ENCODE measurements around the gene B9D2. TPM values are rescaled to one million over a fixed set of nuclear protein-coding genes. Genes with fewer than 3 reads are reported as not detected.
"Not testable (repeated sequence)": the region's sequence is repeated elsewhere in the genome, so short reads cannot be mapped to it uniquely, and the experiment has no call there.

B9D2 gene
- total RNA-seq, 1 donor from 2014 or later = 1.1 TPM

DNA sequence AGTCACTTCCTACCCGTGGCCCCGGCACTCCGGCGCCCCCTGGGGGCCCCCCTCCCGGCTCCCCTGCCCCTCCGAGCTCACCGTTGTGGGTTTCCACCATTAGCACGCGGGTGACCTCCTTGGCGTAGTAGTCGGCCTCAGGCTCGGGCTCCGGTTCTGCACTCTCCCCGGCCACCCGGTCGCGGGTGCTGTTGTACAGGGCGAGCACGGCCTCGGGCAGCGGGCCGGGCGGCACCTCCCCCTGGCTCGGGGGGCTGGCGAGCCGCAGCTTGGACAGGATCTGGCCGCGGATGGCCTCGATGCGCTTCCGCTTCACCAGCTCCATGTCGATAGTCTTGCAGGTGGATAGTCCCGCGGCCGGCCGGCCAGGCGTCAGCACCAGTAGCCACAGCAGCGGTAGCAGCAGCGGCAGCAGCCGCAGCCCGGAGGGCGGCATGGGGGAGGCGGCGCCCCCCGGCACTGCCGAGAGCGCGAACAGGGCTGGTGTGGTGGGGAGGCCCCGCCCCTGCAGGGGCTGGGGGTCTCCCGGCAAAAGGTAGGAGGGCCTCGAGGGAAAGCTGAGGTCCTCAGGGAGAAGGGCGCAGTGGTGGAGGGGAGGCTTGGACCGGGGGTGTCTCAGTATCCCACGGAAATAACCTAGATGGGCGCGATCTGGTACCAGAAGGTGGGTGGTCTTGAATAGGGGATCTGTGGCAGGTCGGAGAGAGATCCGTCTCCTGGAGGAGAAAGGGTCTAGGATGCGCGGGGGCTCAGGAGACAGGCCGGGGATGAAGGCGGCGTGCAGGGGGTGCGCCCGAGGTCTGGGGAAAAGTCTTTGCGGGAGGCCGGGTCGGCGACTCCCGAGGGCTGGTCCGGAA, 11.1 kb downstream of the B9D2 start:
- Histone ChIP-seq H3K36me3 (ENCODE audit: control insufficient read depth, insufficient read depth, low read length) (peaks cover 1% of the 10 kb centered on the region), H3K27me3 (ENCODE audit: control insufficient read depth, insufficient read depth, low read length) (no peaks in the 10 kb centered on the region), H3K4me3 (ENCODE audit: low read depth, low read length) (peak overlapping the region; percentile 64)
- no peak for FAIRE-seq
- peak; percentile 38 for DNase-seq (ENCODE audit: low read depth)
- TF ChIP-seq, protein P1, sequence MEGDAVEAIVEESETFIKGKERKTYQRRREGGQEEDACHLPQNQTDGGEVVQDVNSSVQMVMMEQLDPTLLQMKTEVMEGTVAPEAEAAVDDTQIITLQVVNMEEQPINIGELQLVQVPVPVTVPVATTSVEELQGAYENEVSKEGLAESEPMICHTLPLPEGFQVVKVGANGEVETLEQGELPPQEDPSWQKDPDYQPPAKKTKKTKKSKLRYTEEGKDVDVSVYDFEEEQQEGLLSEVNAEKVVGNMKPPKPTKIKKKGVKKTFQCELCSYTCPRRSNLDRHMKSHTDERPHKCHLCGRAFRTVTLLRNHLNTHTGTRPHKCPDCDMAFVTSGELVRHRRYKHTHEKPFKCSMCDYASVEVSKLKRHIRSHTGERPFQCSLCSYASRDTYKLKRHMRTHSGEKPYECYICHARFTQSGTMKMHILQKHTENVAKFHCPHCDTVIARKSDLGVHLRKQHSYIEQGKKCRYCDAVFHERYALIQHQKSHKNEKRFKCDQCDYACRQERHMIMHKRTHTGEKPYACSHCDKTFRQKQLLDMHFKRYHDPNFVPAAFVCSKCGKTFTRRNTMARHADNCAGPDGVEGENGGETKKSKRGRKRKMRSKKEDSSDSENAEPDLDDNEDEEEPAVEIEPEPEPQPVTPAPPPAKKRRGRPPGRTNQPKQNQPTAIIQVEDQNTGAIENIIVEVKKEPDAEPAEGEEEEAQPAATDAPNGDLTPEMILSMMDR (IDR thresholded peaks at IDR 0.05; ENCODE audit: insufficient read depth, low read length, severe bottlenecking) = peak; percentile 68

- DNase-seq (ENCODE audit: low read depth) (no peak), FAIRE-seq (no peak)
- no peaks in the 10 kb centered on the region for H3K27me3 ChIP-seq (ENCODE audit: control insufficient read depth, insufficient read depth, low read length)
- peaks cover 1% of the 10 kb centered on the region for H3K36me3 ChIP-seq (ENCODE audit: control insufficient read depth, insufficient read depth, low read length)
- TF ChIP-seq, protein P1 (IDR thresholded peaks at IDR 0.05; ENCODE audit: insufficient read depth, low read length, severe bottlenecking) = no peak
- H3K4me3 ChIP-seq (ENCODE audit: low read depth, low read length) = peak overlapping the region; percentile 64
These were observed 11.7 kb downstream of the B9D2 start for GRCh38 chr19:41352279-41352608.

DNA sequence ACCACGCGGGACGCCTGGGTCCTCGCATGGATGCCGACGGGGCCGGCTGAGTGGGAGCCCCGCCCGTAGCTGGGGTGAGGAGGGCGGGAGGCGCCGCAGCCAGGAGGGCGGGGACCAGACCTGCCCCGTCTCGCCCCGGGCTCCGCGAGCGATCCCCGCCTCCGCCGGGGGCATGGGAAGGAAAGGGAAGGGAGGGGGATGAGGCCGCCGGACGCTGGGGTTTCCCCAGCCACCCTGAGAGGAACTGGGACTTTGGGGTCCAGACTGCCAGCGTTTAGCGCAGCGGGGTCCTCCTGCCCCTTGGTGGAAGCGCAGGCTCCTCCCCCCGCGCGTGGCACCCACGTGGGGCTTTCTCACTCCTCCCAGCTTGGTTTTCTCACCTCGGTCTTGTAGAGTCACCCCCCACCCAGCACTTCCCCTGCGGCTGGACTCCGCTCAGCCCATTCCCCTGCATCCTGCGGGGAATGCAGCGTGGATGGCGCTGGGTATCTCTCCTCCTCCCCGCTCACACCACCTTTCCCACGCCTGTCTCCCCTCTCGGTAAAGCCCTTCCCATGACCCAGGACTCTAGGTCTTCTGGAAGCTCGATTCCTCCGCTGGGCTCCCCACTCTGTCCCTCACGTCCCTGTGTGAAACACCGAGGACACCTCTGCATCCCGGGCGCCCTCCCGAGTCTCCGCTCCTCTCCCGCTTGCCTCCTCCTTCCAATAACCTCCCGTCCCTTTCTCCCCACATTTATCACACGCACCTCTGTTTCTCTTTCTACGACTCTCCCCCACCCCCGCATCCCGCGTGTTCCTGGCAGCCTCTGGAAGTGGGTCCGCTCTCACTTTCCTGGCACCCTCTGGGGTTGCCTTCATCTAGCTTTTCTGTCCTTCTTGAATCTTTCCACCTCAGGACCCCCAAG, 12.4 kb downstream of the B9D2 start:
- Histone ChIP-seq H3K4me3 (ENCODE audit: low read depth, low read length) (peak overlapping the region; percentile 64), H3K36me3 (ENCODE audit: control insufficient read depth, insufficient read depth, low read length) (peaks cover 1% of the 10 kb centered on the region), H3K27me3 (ENCODE audit: control insufficient read depth, insufficient read depth, low read length) (no peaks in the 10 kb centered on the region)
- TF ChIP-seq, protein P1 (IDR thresholded peaks at IDR 0.05; ENCODE audit: insufficient read depth, low read length, severe bottlenecking) = no peak
- peak; percentile 55 for DNase-seq (ENCODE audit: low read depth)
- no peak for FAIRE-seq

DNA sequence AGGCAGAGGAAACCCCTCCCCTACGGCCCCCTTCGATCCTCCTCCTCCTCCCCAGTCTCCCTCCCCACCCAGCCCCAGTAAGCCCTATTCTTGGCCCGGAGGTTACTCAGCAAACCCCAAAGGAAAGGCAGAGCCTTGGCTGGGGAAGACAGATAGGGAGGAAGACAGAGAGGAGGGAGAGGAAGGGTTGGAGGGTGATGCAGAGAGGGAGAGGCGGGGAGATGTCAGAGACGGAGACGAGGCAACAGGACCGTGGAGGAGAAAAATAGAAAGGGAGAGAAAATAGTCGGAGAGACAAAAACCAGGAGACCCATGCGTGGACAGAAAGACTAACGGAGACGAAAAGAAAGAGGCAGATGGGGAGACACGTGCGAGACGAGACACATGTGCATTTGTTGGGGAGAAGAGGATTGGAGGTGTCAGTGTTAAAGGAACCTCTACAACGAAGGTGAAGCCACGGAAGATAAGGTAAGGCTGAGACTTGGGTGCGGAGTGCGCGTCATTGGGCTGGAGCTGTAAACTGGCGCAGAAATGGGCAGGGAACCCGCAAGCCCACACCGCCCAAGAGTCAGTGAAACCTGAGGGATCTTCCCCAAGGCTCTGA, 13.1 kb downstream of the B9D2 start:
- FAIRE-seq = no peak
- DNase-seq (ENCODE audit: low read depth) = peak; percentile 44
- TF ChIP-seq, protein P1 (IDR thresholded peaks at IDR 0.05; ENCODE audit: insufficient read depth, low read length, severe bottlenecking) = no peak
- Histone ChIP-seq H3K4me3 (ENCODE audit: low read depth, low read length) (peak overlapping the region; percentile 64), H3K27me3 (ENCODE audit: control insufficient read depth, insufficient read depth, low read length) (no peaks in the 10 kb centered on the region), H3K36me3 (ENCODE audit: control insufficient read depth, insufficient read depth, low read length) (peaks cover 1% of the 10 kb centered on the region)

DNA sequence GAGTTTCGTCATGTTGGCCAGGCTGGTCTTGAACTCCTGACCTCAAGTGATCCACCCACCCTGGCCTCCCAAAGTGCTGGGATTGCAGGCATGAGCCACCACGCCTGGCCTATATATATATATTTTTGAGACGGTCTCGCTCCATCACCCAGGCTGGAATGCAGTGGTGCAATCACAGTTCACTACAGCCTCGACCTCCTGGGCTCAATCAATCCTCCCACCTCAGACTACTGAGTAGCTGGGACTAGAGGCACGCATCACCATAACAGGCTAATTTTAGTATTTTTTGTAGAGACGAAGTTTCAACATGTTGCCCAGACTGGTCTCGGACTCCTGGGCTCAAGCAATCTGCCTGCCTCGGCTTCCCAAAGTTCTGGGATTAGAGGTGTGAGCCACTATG, 17.0 kb downstream of the B9D2 start:
- not testable (repeated sequence) for H3K27me3 ChIP-seq (ENCODE audit: control insufficient read depth, insufficient read depth, low read length); FAIRE-seq; DNase-seq (ENCODE audit: low read depth); H3K4me3 ChIP-seq (ENCODE audit: low read depth, low read length)
- peaks cover 12% of the 10 kb centered on the region for H3K36me3 ChIP-seq (ENCODE audit: control insufficient read depth, insufficient read depth, low read length)

DNA sequence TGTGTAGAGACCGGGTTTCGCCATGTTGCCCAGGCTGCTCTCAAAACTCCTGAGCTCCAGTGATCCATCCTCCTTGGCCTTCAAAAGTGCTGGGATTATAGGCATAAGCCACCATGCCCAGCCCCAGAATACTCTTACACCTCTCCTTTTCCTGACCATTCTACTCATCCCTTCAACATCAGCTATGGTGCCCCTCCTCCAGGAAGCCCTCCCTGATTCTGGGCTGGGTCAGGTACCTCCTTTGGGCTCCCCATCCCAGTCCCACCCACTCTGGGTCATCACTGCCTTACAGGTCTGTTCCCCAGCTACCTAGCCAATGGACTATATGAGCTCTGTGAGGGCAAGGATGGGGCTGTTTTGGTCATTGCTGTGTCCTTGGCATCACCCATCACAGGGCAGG, 19.8 kb downstream of the B9D2 start:
- no peak for DNase-seq (ENCODE audit: low read depth)
- Histone ChIP-seq H3K4me3 (ENCODE audit: low read depth, low read length) (no peak overlapping the region), H3K27me3 (ENCODE audit: control insufficient read depth, insufficient read depth, low read length) (no peaks in the 10 kb centered on the region), H3K36me3 (ENCODE audit: control insufficient read depth, insufficient read depth, low read length) (peaks cover 16% of the 10 kb centered on the region)
- TF ChIP-seq, protein P1 (IDR thresholded peaks at IDR 0.05; ENCODE audit: insufficient read depth, low read length, severe bottlenecking) = no peak
- no peak for FAIRE-seq
